Activated T-cell treated with anti-CD3 and anti-CD28 coated beads, Interleukin-2, amount 50 U/mL, for 4 hours (primary cell): ENCODE results near the gene ZNF19. TPM values are rescaled to one million over a fixed set of nuclear protein-coding genes. Genes with fewer than 3 reads are reported as not detected.

Experiments
- ATAC-seq, 2 donors: fragments of 200-7000 bp; cut with Tn5 transposase; one replicate each; pipeline ENCODE4 v1.10.0; 2021
- DNase-seq: peaks from one replicate; pipeline ENCODE4 v3.0.0-alpha.2; 2020
- H3K27me3 Mint-ChIP-seq: one replicate; pipeline ENCODE4 v1.8.0; 2021; ENCODE audit warnings: low read depth, mixed read lengths
- H3K36me3 Mint-ChIP-seq: one replicate; pipeline ENCODE4 v1.8.0; 2022; ENCODE audit warnings: mixed read lengths; ENCODE audit not compliant: insufficient read depth
- H3K4me1 Mint-ChIP-seq: one replicate; pipeline ENCODE4 v1.8.0; 2021; ENCODE audit warnings: low read depth, mixed read lengths
- H3K4me3 Mint-ChIP-seq: one replicate; pipeline ENCODE4 v1.8.0; 2021; ENCODE audit warnings: mild to moderate bottlenecking, moderate library complexity, mixed read lengths
- H3K9me3 Mint-ChIP-seq: one replicate; pipeline ENCODE4 v1.8.0; 2021; ENCODE audit warnings: mixed read lengths
- total RNA-seq, 3 donors: library from RNA; stranded (reverse); gene quantifications; one replicate each; pipeline ENCODE4 v1.2.1, GENCODE V29; 2021

The ZNF19 gene
- total RNA-seq, 3 donors from 2014 or later: 1.2 to 2.9 (median 2.2) TPM

DNA sequence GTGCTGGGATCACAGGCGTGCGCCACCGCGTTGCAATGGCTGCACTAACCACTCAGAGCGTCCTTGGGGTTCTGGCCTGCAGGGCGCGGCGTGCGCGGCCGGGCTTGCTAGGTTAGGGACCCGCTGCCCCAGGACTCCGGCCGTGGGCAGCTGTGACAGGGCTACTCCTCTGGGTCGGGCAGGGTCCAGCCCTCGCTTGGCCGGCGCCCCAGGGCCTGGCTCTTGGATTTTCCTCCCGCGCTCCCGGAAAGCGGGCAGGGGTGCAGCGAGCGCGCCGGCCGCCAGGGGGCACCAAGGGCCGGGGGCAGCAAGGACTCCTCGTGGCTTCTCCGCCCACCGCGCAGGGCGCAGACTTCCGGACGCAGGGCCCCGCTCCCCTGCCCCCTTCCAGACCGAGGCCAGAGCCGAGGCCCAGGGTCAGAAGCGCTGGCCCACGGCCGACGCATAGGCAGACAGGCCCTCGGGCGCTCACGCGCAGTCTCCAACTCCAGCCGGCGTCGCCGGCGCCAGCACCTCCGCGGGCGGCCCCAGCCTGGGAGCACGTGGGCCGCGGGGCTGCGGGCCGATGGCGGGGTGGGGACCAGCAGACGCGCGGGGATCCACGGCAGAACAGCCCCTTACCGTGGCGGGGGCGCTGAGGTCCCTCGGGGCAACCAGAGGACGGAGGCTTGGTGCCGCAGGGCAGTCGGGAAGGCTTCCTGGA, 47.6 kb downstream of the ZNF19 start:
- DNase-seq (peak; percentile 24), ATAC-seq (peak; percentile 48)
- Mint-ChIP-seq H3K27me3 (peaks cover 26% of the 10 kb centered on the region), H3K4me1 (no peaks in the 10 kb centered on the region), H3K4me3 (no peak overlapping the region), H3K9me3 (peaks cover 19% of the 10 kb centered on the region), H3K36me3 (no peaks in the 10 kb centered on the region)

- Mint-ChIP-seq H3K4me3 (no peak overlapping the region), H3K9me3 (peaks cover 16% of the 10 kb centered on the region), H3K4me1 (no peaks in the 10 kb centered on the region), H3K36me3 (no peaks in the 10 kb centered on the region), H3K27me3 (peaks cover 27% of the 10 kb centered on the region)
- no peak for DNase-seq
- ATAC-seq: no peak
These were observed 48.3 kb downstream of the ZNF19 start for GRCh38 chr16:71440669-71441347.

DNA sequence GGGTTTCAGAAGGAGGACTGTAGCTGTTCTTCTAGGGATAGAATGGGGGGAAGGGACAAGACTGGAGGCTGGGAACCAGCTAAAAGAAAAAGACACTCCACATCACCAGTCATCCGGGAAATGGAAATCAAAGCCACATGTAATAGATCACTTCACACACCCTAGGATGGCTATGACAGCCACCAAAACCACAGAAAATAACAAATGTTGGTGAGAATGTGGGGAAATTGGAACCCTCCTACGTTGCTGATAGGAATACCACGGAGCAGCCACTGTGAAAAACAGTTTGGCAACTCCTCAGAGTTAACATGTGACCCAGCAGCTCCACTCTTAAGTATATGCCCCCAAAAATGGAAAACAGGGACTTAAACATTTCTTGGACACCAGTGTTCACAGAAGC, 49.6 kb downstream of the ZNF19 start:
- Mint-ChIP-seq H3K36me3 (no peaks in the 10 kb centered on the region), H3K27me3 (peaks cover 27% of the 10 kb centered on the region)

DNA sequence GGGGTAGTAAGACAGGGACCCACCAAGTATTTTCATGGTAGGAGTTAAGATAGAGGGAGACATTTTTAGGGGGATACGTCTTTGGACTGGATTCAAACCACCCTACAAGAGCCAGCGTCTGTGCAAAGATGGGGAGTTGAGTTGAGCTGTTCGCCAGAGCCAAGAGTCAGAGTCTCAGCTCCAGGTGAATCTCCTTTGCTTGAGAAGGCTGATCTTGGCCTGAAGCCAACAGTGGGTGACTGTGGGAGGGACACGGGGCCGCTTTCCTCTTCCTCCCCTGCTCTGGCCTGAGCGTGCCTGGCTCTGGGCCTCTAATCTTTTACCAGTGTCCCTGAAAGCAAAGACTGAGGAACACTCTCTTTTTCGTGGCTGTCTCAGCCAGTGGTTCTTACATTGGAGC, 52.7 kb downstream of the ZNF19 start:
- no peaks in the 10 kb centered on the region for H3K9me3 Mint-ChIP-seq
- no peak overlapping the region for H3K4me3 Mint-ChIP-seq
- H3K4me1 Mint-ChIP-seq: no peaks in the 10 kb centered on the region
- no peak for ATAC-seq
- no peak for DNase-seq
- no peaks in the 10 kb centered on the region for H3K36me3 Mint-ChIP-seq
- peaks cover 36% of the 10 kb centered on the region for H3K27me3 Mint-ChIP-seq

More for the DNA sequence above, 49.6 kb downstream of the ZNF19 start:
- DNase-seq (no peak), ATAC-seq (no peak)
- Mint-ChIP-seq H3K9me3 (peaks cover 7% of the 10 kb centered on the region), H3K4me1 (no peaks in the 10 kb centered on the region), H3K4me3 (no peak overlapping the region)

DNA sequence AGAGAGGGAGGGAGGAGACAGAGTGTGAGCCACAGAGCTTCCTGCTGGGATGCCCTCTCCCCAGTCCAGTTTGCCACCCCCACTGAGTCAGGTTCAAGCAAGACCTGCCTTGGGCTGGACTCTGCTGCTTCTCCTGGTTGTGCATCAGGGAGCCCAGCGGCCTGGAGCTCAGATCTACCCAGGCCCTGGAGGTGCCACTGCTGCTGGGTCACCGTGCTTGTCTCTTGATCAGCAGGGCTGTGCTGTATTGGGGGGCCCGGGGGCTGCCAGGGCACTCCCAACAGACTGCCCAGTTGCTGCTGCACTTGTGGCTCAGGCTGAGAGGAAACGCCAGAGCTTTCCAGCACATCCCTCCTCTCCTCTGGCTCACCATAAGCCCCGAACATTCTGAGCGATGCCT, 56.2 kb downstream of the ZNF19 start:
- peaks cover 31% of the 10 kb centered on the region for H3K27me3 Mint-ChIP-seq
- no peak for ATAC-seq
- no peaks in the 10 kb centered on the region for H3K4me1 Mint-ChIP-seq

DNA sequence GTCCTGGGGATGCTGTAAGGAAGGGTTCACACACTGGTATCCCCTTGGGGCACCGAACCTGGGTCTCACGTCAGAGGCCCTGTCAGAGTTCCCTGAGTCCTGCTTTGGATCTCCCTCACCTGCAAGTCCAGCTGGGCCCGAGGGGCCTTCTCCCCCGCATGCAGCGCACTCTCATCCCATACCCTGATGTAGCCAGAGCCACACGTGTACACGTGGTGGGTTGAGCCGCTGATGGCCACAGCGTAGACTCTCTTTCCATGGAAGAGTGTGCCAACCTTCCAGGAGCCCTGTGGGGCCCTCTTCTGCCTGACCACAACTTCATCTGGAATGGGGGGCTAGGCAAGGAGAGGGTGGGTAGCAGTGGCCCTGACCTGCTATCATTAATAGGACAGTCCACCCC, 57.1 kb downstream of the ZNF19 start:
- no peak for DNase-seq
- Mint-ChIP-seq H3K4me1 (no peaks in the 10 kb centered on the region), H3K4me3 (no peak overlapping the region), H3K27me3 (peaks cover 30% of the 10 kb centered on the region), H3K36me3 (no peaks in the 10 kb centered on the region), H3K9me3 (no peaks in the 10 kb centered on the region)
- ATAC-seq: no peak

More for the DNA sequence above, 56.2 kb downstream of the ZNF19 start:
- Mint-ChIP-seq H3K4me3 (no peak overlapping the region), H3K9me3 (no peaks in the 10 kb centered on the region), H3K36me3 (no peaks in the 10 kb centered on the region)
- no peak for DNase-seq

DNA sequence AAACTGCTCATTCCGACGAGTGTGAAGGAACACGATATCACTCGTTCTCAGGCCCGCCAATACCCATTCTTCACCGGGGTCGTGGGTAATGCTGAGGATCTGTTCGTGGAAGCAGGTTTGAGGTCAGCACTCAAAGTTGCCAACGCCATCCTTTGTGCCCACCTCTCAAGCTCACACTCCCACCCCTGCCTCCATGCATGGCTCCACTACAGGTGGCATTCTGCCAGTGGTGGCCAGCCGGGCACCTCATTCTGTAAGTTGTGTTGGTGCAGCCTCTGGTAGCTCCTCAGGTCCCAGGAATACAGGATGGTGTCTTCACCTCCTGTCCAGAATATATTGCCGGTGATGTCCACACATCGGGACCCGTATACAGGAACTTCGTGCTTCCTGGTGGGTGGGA, 57.9 kb downstream of the ZNF19 start:
- H3K27me3 Mint-ChIP-seq: peaks cover 32% of the 10 kb centered on the region
- H3K4me1 Mint-ChIP-seq: no peaks in the 10 kb centered on the region
- no peak for DNase-seq
- no peak overlapping the region for H3K4me3 Mint-ChIP-seq
- no peak for ATAC-seq
- no peaks in the 10 kb centered on the region for H3K9me3 Mint-ChIP-seq
- H3K36me3 Mint-ChIP-seq: no peaks in the 10 kb centered on the region

DNA sequence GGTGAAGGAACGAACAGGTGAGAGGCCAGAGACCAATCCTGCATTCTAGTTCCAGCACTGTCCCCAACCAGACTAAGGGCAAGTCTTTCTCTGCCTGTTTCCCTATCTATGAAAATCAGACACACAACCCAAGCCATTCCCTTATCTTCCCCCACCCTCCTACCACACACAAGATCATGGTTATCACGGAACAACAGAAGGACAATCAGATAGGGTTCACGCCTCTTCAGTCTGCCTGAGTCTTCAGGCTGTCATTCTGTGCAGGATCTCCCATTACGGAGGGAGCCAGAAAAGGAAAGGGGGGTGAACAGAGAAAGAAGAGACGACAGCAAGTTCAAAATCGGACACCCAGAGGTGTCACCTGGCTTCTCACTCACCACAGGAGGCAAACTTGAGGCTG, 58.4 kb downstream of the ZNF19 start:
- ATAC-seq (no peak), DNase-seq (no peak)
- Mint-ChIP-seq H3K36me3 (no peaks in the 10 kb centered on the region), H3K27me3 (peaks cover 36% of the 10 kb centered on the region), H3K9me3 (no peaks in the 10 kb centered on the region), H3K4me1 (no peaks in the 10 kb centered on the region), H3K4me3 (no peak overlapping the region)

GRCh38 chr16:71429581-71429980, 59.5 kb downstream of the ZNF19 start:
- peaks cover 46% of the 10 kb centered on the region for H3K27me3 Mint-ChIP-seq
- no peaks in the 10 kb centered on the region for H3K4me1 Mint-ChIP-seq
- H3K36me3 Mint-ChIP-seq: no peaks in the 10 kb centered on the region
- ATAC-seq (no peak), DNase-seq (no peak)
- H3K4me3 Mint-ChIP-seq: no peak overlapping the region
- no peaks in the 10 kb centered on the region for H3K9me3 Mint-ChIP-seq

DNA sequence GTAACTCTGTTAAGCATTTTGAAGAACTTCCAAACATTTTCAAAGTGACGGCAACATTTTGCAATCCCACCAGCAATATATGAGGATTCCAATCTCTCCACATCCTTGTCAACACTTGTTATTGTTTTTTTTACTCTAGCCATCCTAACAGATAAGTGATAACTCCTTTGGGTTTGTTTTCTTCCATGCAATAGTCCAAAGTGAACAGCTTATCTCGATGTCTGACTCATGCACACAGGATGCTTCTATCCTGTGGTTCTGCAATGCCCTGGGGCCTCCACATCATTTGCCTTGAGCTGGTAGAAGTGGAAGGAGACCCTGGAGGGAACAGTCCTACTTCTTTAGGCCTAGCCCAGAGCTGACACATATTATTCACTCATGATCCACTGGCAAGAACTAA, 60.2 kb downstream of the ZNF19 start:
- H3K27me3 Mint-ChIP-seq: peaks cover 51% of the 10 kb centered on the region
- H3K4me3 Mint-ChIP-seq: no peak overlapping the region
- H3K4me1 Mint-ChIP-seq: no peaks in the 10 kb centered on the region
- H3K36me3 Mint-ChIP-seq: no peaks in the 10 kb centered on the region
- H3K9me3 Mint-ChIP-seq: no peaks in the 10 kb centered on the region
- no peak for ATAC-seq
- DNase-seq: no peak

DNA sequence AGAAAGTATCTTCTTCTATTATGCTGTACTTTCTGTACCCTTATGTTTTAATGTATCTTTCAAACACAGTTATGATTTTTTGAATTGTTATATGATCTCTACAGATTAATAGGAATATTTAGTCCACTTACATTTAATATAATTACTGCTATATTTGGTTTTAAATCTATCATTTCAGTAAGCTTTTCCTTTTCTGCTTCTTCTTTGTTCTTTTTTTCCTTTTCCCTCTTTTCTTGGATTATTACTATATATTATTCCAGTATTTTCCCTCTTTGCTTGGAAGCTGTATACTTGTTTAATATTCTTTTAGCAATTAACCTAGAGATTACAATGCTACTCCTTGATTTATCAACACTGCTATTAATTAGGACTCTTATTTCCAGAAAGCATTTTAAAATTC, 60.7 kb downstream of the ZNF19 start:
- Mint-ChIP-seq H3K9me3 (no peaks in the 10 kb centered on the region), H3K4me1 (no peaks in the 10 kb centered on the region), H3K4me3 (no peak overlapping the region), H3K27me3 (peaks cover 53% of the 10 kb centered on the region), H3K36me3 (no peaks in the 10 kb centered on the region)
- no peak for ATAC-seq
- no peak for DNase-seq

DNA sequence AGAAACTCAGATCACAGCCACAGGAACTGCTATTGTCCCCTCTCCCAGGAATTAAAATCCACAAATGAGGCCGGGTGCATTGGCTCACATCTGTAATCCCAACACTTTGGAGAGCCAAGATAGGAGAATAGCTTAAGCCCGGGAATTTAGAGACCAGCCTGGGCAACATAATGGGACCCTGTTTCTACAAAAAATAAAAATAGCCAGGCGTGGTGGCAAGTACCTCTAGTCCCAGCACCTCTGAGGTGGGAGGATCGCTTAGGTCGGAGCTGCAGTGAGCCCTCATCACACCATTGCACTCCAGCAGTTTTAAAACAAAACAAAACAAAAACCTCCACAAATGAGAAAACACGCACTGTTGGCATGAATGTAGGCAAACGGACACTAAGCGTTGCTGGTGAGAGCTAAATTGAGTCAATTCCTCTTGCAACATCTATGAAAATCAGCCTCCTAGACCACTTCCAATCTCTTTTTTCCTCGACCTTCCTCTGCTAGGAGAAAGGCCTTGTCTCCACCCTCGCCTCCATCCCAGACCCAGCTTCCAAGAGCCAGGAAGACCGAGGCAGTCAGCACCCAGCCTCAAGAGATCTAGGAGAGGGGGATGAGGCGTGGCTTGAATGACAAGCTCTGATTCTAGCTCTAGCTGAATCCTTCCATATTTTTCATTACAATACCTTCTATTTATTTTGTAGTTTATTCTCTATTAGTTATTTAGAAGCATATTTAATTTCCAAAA, 62.1 kb downstream of the ZNF19 start:
- Mint-ChIP-seq H3K4me1 (no peaks in the 10 kb centered on the region), H3K27me3 (peaks cover 49% of the 10 kb centered on the region), H3K36me3 (no peaks in the 10 kb centered on the region), H3K4me3 (no peak overlapping the region), H3K9me3 (no peaks in the 10 kb centered on the region)
- ATAC-seq (no peak), DNase-seq (no peak)

DNA sequence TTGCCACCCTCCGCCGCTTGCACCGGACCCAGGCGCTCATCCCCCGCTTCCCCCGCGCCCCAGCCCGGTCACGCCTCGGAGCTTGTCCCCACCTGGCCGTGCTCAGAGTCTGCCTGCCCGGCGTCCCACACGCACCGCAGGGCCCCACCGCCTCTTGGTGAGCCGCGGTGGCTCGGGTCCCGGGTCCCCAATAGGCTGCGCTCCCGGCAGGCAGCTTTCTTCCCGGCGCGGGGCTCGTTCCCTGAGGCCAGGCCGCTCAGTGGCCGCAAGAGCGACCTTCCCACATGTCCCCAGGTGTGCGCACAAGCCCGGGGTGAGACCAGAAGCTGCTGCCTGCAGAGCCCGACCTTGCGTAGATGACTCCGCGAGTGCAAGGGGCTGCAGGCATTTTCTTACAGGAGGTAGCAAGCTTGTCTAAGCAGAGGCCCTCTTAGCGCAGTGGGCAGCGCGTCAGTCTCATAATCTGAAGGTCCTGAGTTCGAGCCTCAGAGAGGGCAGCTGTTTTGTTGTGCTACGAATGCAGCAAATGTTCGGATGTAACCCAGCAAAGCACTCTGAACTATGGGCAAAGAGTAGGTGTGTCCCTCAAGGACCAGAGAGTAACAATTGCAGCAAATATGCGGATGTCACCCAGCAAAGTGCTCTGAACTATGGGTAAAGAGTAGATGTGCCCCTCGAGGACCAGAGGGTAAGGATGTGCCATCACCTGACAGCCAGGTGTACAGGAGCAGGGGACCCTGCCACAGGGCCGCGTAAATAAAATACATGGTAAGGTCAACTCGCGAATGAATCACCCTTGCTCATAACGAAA, 62.9 kb downstream of the ZNF19 start:
- ATAC-seq: peak; percentile 84 to 88
- no peaks in the 10 kb centered on the region for H3K36me3 Mint-ChIP-seq
- H3K9me3 Mint-ChIP-seq: no peaks in the 10 kb centered on the region
- H3K4me1 Mint-ChIP-seq: no peaks in the 10 kb centered on the region
- peaks cover 52% of the 10 kb centered on the region for H3K27me3 Mint-ChIP-seq
- H3K4me3 Mint-ChIP-seq: no peak overlapping the region
- no peak for DNase-seq

DNA sequence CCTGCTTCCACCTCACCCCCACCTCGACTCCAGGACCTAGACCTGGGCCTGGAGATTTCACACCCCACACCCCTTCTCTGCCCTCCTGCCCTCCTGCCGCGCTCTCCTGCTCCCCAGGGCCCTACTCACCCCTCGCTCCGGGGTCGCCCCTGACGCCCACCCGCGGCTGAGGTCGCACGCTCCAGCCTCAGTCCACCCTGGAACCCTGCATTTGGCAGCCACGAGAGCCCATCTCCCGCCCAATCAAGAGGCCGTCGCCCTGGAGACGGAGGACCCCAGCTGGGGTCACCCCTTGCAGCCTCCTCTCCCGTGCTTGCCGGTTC, 63.4 kb downstream of the ZNF19 start:
- H3K36me3 Mint-ChIP-seq: no peaks in the 10 kb centered on the region
- peaks cover 50% of the 10 kb centered on the region for H3K27me3 Mint-ChIP-seq
- H3K4me3 Mint-ChIP-seq: no peak overlapping the region
- DNase-seq (no peak), ATAC-seq (no peak)
- H3K4me1 Mint-ChIP-seq: no peaks in the 10 kb centered on the region
- no peaks in the 10 kb centered on the region for H3K9me3 Mint-ChIP-seq
